ENCODE results near the gene COX4I1. TPM values are rescaled to one million over a fixed set of nuclear protein-coding genes. Genes with fewer than 3 reads are reported as not detected.

Gene COX4I1
- total RNA-seq, 2 donors from 2014 or later, result 345 to 562 TPM

DNA sequence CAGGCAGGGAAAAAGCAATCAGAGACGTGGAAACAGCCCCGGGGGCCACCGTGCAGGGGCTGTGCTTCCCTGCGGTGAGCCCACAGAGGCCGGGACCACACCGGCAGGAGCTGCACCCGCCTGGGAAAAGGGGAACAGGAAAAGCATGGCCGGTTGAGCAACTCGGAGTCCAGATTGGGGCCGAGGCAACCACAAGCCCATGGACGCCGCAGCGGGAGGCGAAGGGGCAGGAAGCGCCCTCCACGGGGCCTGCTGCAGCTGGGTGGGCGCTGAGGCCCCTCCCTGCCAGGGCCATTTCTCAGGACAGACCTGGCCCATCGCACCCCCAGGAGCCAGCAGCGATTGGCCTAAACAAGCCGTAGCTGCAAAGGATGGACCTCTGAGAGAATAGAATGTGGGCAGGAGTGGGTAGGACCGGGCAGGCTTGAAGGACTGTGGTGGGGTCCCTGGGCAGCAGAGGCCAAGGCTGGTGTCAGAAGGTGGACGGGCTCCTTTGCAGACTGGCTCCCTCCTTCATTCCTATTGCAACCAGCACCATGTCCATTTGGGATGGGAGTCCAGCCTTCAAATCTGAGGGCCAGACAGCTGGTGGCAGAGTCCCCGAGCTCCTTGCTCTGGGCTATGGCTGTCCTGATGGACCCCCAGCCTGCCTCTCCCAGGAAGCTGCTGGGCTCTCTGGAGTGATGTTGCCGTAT, 30.4 kb downstream of the COX4I1 start:
- DNase-seq (ENCODE audit: low spot score), result no peak
- WGBS, result 74% methylated on average over 24 of the region's 24 CpGs
- intact Hi-C loops (cut with DNase I), result loop anchor here (10.0 kb wide), 1 partner anchor 155 kb away; no protein-coding TSS in a partner anchor

DNA sequence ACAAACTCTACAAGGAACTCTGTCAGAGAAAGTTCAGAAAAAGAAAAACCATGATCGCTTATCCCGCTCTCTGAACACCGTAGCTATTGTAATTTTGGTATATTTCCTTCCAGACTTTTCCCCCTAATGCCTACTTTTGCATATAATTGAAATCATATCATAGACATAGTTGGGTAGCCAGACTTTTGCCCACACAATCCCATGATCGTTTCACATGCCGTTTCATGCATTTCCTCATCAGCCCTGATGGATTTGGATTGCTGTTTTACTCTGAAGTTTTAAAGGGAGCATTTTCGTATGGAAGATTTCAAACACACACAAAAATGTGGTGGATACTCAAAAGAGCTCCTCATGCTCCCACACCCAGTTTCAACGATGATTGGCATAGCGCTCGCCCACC, 31.3 kb downstream of the COX4I1 start:
- TF ChIP-seq POLR2AphosphoS5 (IDR thresholded peaks at IDR 0.05) (no peak), POLR2A (IDR thresholded peaks at IDR 0.05) (no peak)
- TF ChIP-seq, protein P1, sequence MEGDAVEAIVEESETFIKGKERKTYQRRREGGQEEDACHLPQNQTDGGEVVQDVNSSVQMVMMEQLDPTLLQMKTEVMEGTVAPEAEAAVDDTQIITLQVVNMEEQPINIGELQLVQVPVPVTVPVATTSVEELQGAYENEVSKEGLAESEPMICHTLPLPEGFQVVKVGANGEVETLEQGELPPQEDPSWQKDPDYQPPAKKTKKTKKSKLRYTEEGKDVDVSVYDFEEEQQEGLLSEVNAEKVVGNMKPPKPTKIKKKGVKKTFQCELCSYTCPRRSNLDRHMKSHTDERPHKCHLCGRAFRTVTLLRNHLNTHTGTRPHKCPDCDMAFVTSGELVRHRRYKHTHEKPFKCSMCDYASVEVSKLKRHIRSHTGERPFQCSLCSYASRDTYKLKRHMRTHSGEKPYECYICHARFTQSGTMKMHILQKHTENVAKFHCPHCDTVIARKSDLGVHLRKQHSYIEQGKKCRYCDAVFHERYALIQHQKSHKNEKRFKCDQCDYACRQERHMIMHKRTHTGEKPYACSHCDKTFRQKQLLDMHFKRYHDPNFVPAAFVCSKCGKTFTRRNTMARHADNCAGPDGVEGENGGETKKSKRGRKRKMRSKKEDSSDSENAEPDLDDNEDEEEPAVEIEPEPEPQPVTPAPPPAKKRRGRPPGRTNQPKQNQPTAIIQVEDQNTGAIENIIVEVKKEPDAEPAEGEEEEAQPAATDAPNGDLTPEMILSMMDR (IDR thresholded peaks at IDR 0.05), result no peak
- H3K4me3 ChIP-seq, result no peak overlapping the region
- intact Hi-C loops (cut with DNase I), result no loop called here
- H3K9me3 ChIP-seq, result no peaks in the 10 kb centered on the region
- no peaks in the 10 kb centered on the region for H3K36me3 ChIP-seq
- peaks cover under 1% of the 10 kb centered on the region for H3K27me3 ChIP-seq (replicated peaks; ENCODE audit: insufficient read depth)
- DNase-seq (ENCODE audit: low spot score), result no peak
- WGBS, result 82% methylated on average over 9 of the region's 9 CpGs
- H3K27ac ChIP-seq, result no peak overlapping the region
- no peaks in the 10 kb centered on the region for H3K4me1 ChIP-seq (replicated peaks)

More for the DNA sequence above, 30.4 kb downstream of the COX4I1 start:
- Histone ChIP-seq H3K4me3 (no peak overlapping the region), H3K36me3 (no peaks in the 10 kb centered on the region), H3K27ac (no peak overlapping the region), H3K27me3 (replicated peaks; ENCODE audit: insufficient read depth) (no peaks in the 10 kb centered on the region), H3K4me1 (replicated peaks) (no peaks in the 10 kb centered on the region), H3K9me3 (no peaks in the 10 kb centered on the region)
- TF ChIP-seq, protein P1 (IDR thresholded peaks at IDR 0.05), result no peak
- TF ChIP-seq POLR2A (IDR thresholded peaks at IDR 0.05) (no peak), POLR2AphosphoS5 (IDR thresholded peaks at IDR 0.05) (no peak)

DNA sequence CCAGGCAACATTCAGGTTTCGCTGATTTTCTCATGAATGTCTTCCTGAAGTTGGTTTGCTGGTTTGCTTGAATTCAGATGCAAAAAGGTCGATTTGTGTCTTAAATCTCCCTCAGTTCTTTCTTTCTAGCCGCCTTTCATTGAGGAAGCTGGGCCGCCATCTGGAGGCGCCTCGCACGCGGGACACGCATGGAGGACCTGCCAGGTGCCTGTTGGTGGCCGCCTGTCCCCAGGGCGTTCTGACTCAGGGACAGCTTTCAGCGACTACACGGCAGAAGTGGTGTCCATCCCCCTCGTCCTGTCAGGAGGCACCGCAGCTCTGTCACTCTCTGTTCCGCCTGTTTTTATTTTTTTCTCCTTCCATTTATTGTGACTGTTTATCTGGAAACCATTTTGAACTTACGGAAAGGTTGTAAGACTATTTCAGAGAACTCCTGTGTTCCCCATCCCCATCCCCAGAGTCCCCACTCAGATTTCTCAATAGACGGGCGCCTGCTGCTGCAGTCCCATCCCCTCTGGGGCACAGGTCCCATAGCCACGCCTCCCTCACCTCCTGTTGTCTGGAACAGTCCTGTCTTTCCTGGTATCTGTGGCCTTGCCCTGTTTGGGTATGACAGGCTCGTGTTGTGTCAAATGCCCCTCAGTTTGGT, 33.2 kb downstream of the COX4I1 start:
- 73% methylated on average over 21 of the region's 21 CpGs for WGBS

DNA sequence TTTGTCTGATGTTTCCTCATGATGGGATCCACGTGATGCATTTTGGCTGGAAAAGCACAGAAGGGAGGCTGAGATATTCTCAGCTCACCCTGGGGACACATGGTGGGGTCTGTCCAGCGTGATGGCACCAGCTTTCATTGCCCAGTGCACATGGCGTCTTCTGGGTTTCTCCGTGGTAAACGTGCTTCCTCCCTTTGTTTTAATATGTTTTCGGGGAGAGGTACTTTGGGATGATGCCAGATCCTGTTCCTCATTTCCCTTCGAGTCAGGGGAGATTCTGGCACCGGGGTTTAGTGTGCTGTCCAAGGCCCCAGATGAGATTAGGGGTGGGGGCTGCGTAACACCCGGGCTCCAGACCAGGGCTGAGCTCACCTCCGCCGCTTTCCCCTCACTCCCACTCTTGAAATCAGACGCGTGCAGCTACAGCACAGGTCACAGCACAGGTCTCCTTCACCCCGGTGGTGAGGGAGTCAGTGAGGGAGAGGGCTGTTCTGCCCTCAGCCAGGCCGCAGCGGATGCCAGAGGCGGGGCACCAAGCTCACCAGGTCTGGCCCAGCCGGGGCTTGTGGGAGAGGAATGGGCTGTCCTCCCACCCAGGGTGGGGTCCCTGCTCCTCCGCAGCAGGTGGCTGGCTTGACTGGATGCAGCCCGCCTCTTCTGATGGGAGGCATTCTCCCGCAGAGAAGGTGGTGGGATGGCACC, 33.9 kb downstream of the COX4I1 start:
- Histone ChIP-seq H3K4me1 (replicated peaks) (no peaks in the 10 kb centered on the region), H3K27me3 (replicated peaks; ENCODE audit: insufficient read depth) (peaks cover 5% of the 10 kb centered on the region), H3K4me3 (no peak overlapping the region), H3K36me3 (no peaks in the 10 kb centered on the region), H3K9me3 (no peaks in the 10 kb centered on the region), H3K27ac (no peak overlapping the region)
- no peak for DNase-seq (ENCODE audit: low spot score)
- TF ChIP-seq POLR2A (IDR thresholded peaks at IDR 0.05) (no peak), POLR2AphosphoS5 (IDR thresholded peaks at IDR 0.05) (no peak)
- TF ChIP-seq, protein P1 (IDR thresholded peaks at IDR 0.05), result no peak
- intact Hi-C loops (cut with DNase I), result no loop called here
- WGBS, result 47% methylated on average over 21 of the region's 22 CpGs

More for the DNA sequence above, 33.2 kb downstream of the COX4I1 start:
- H3K9me3 ChIP-seq, result no peaks in the 10 kb centered on the region
- TF ChIP-seq POLR2AphosphoS5 (IDR thresholded peaks at IDR 0.05), result no peak
- TF ChIP-seq, protein P1 (IDR thresholded peaks at IDR 0.05), result no peak
- TF ChIP-seq POLR2A (IDR thresholded peaks at IDR 0.05), result no peak
- H3K27ac ChIP-seq, result no peak overlapping the region
- peaks cover 5% of the 10 kb centered on the region for H3K27me3 ChIP-seq (replicated peaks; ENCODE audit: insufficient read depth)
- no peak for DNase-seq (ENCODE audit: low spot score)
- intact Hi-C loops (cut with DNase I), result no loop called here
- H3K4me1 ChIP-seq (replicated peaks), result no peaks in the 10 kb centered on the region
- no peaks in the 10 kb centered on the region for H3K36me3 ChIP-seq
- no peak overlapping the region for H3K4me3 ChIP-seq
